ENCODE data around the gene KLHL41. TPM values are rescaled to one million over a fixed set of nuclear protein-coding genes. Genes with fewer than 3 reads are reported as not detected.

Gene KLHL41
- 0.08 to 0.17 TPM (median 0.11 TPM) in 4 of 5 replicates, not detected in the other for total RNA-seq (2022; extraction: Qiagen RNA extraction; ENCODE audit: low read depth)

DNA sequence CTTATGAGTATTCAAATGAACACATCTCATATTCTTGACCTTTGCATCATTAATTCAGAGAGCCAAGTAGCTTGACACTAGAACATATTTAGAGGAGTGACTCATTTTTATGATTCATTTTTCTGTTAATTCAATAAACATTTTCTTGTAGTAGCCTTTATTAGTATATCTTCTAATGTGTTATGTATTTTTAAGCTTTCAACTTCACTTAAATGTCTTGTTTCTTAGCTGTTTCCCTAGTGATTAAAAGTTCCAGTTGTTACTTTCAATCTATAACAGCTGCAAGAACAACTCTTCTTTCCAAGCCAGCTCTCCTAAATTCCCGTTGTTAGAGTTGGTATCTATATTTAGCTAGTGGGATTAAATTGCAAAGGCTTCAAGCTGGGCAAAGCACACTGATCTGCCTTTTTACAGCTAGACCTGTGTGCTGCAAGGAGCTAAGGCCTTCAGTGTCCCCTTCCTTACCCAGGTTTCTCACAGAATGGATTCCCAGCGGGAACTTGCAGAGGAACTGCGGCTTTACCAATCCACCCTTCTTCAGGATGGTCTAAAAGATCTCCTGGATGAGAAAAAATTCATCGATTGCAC, at the start of gene KLHL41:
Gene KLHL41 (plus strand): TSS at position 405 of the 588 bp plus-strand sequence. CDS start 77 bp downstream, at position 482.

DNA sequence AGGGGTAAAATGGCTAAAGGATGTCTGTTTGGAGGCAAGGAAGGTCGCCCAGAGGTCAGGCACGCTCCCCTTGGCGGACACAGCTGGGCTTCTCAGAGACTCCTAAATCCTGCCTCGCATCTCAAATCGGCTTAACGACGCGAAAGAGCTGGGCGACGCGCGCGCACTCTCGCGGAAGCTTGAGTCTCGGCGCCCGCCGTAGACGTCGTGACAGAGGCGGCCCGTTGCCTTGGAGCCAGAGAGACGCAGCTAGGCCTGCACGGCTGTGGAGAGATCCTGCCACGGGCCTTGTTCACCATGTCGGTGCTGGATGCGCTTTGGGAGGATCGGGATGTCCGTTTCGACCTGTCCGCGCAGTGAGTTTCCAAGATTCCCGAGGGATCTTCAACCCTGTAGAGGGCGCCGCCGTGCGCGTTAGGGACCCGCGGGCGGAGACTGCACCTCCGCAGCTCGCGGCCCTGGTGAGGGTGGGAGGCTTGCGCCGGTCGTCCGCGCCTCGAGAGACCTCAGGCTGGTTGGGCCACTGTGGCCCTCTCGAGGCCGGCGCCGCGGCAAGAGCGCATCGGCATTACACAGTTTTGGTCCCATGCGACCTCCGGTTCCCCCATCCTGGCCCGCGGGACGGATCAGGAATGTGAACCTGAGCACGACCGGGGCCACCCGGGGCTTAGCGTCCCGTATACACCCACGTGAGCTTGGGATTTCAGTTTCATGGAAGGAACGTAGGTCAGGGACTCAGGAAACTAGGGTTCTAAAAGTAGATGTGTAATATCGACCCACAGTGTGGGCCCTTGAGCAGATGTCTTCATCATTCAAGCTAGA, 30.0 kb upstream of the KLHL41 start, which contains the start of gene BBS5:
Gene BBS5 (plus strand): TSS at position 238 of the 822 bp plus-strand sequence. CDS start 60 bp downstream, at position 298.

DNA sequence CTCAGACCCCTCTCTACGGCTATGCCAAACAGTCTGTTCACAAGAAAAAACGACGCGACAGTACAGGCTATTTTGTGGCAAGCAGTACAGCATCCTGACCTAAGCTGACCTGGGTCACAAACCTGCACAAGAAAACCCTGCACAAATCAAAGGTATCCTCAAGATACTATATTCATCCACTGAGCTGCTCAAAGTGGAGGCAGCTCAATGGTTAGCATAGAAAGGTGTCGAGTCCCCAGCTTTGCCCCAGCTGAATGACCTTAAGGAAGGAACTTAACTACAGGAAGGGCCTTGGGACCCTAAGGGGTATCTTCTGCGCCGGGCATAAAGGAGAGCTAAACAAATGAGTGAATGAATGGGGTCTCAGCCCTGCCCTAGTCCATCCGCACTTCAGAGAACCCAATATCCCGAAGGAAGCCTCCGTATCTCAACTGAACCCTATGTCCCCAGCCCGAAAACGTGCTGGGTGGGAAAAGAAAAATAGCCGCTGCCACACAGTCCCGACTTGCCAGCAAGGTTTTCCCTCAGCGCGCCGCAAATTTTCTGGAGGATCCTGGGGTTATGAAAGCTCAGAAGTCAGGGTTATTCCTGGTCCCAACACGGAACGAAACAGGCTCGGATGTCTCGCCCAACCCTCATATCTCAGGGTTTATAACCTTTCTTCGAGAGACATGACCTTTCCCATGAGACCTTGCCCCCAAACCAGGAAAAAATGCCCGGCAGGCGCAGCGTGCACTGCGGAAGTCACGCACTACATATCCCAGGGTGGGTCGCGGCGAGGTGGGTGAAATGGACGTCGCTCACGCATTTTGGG, 63.9 kb downstream of the KLHL41 start, which contains the start of gene FASTKD1:
Gene FASTKD1 (minus strand): TSS at position 706 of the 814 bp plus-strand sequence. CDS start 1,836 bp downstream, outside the sequence.

Other genes starting within 250 kb of the KLHL41 start
- gene LRP2, start 147.2 kb upstream of the KLHL41 start, total RNA-seq (2022; extraction: Qiagen RNA extraction; ENCODE audit: low read depth), result not detected in 5 replicates
- 4.8 to 6.0 TPM (median 6.0 TPM) in 5 replicates for gene BBS5, start 30.2 kb upstream of the KLHL41 start, total RNA-seq (2022; extraction: Qiagen RNA extraction; ENCODE audit: low read depth)
- gene FASTKD1, start 64.2 kb downstream of the KLHL41 start, total RNA-seq (2022; extraction: Qiagen RNA extraction; ENCODE audit: low read depth), result 18.8 to 30.4 TPM (median 21.9 TPM) in 5 replicates
- gene PPIG, start 74.6 kb downstream of the KLHL41 start, total RNA-seq (2022; extraction: Qiagen RNA extraction; ENCODE audit: low read depth), result 28.9 to 41.3 TPM (median 37.7 TPM) in 5 replicates
- 0.13 to 0.81 TPM (median 0.42 TPM) in 5 replicates for gene CFAP210, start 184.7 kb downstream of the KLHL41 start, total RNA-seq (2022; extraction: Qiagen RNA extraction; ENCODE audit: low read depth)
- 1.9 to 3.5 TPM (median 3.0 TPM) in 5 replicates for gene PHOSPHO2, start 184.8 kb downstream of the KLHL41 start, total RNA-seq (2022; extraction: Qiagen RNA extraction; ENCODE audit: low read depth)
- 6.0 to 7.7 TPM (median 7.1 TPM) in 5 replicates for gene KLHL23, start 224.1 kb downstream of the KLHL41 start, total RNA-seq (2022; extraction: Qiagen RNA extraction; ENCODE audit: low read depth)

Measured in A549 treated with GW870086 at 1 μM for 4 hours (cell line).